Prostate gland (tissue), 2 donors: ENCODE results near the gene WDTC1.

Experiments used
- POLR2A ChIP-seq: fragments of 450-650 bp; IDR thresholded peaks from one replicate; pipeline ENCODE4 v1.6.1; 2016; ENCODE audit warnings: antibody characterized with exemption, mild to moderate bottlenecking
- POLR2AphosphoS5 ChIP-seq: sonication (generic); formaldehyde crosslinking; IDR thresholded peaks from one replicate; pipeline ENCODE4 v1.6.1; 2017; ENCODE audit warnings: antibody characterized with exemption
- TF ChIP-seq, protein P1 (sequence below), 4 experiments: fragments of 200-600 bp in 2 of 4; fragments of 450-650 bp in 2 of 4; sonication (generic) in 2 of 4; IDR thresholded peaks; 1 replicate in 3 of 4; 2 replicates in 1 of 4; pipeline ENCODE4 v1.5.1; 2016 to 2019; ENCODE audit warnings: antibody characterized with exemption in 4 of 4, mild to moderate bottlenecking in 2 of 4, moderate library complexity in 2 of 4

DNA sequence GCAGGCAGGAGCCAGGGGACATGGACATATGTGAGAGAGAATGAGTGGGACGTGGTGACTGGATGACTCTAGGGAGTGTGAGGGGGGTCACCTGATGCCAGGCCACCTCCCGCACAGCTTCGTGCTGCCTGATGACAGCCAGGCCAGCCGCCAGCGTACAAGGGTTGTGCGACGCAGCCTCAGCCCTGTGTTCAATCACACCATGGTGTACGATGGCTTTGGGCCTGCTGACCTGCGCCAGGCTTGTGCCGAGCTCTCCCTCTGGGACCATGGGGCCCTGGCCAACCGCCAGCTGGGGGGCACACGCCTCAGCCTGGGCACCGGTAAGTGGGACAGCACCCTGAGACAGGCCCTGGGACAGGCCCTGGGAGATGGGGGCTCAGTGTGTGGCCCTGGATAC is 118.7 kb downstream of the WDTC1 start:
- no peak for TF ChIP-seq POLR2AphosphoS5
- TF ChIP-seq, protein P1, sequence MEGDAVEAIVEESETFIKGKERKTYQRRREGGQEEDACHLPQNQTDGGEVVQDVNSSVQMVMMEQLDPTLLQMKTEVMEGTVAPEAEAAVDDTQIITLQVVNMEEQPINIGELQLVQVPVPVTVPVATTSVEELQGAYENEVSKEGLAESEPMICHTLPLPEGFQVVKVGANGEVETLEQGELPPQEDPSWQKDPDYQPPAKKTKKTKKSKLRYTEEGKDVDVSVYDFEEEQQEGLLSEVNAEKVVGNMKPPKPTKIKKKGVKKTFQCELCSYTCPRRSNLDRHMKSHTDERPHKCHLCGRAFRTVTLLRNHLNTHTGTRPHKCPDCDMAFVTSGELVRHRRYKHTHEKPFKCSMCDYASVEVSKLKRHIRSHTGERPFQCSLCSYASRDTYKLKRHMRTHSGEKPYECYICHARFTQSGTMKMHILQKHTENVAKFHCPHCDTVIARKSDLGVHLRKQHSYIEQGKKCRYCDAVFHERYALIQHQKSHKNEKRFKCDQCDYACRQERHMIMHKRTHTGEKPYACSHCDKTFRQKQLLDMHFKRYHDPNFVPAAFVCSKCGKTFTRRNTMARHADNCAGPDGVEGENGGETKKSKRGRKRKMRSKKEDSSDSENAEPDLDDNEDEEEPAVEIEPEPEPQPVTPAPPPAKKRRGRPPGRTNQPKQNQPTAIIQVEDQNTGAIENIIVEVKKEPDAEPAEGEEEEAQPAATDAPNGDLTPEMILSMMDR (IDR thresholded peaks at IDR 0.05), result no peak
- TF ChIP-seq POLR2A, result no peak
